Stimulated activated CD8-positive, alpha-beta memory T cell treated with anti-CD3 and anti-CD28 coated beads, Interleukin-7, amount 100 ng/mL, for 4 hours (primary cell): ENCODE measurements around the gene ZNF649.
A peak's percentile ranks its signal among the peaks of the same experiment; 100 is the strongest.

Source experiments
- DNase-seq, 2 donors: peaks; one replicate each; pipeline ENCODE4 v3.0.0-alpha.2; 2020; ENCODE audit warnings: low read depth in 2 of 2

ZNF649 gene

GRCh38 chr19:51887522-51888498 is 17.0 kb downstream of the ZNF649 start, which contains the start of gene ZNF577:
Gene ZNF577, minus strand, starts transcription at chr19:51887951. Its CDS starts 7,569 bp downstream, at chr19:51880382.
- DNase-seq = peak; percentile 48 to 50

DNA sequence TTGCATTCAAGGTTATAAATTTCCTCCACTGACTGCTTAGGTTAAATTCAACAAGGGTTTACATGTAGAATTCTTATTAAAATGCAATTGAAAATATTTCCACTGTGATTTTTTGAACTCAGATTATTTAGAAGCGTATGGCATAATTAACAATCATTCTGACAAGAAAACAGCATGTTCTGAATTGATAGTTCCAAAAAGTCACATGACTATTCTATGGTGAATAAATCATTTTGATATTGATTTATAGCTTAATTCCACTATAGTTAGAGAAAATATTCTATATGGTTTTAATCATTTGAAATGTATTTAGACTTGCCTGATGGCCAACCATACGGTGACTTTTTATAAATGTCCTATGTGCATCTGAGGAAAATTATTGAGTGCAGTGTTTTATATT is 20.1 kb downstream of the ZNF649 start:
- no peak for DNase-seq

DNA sequence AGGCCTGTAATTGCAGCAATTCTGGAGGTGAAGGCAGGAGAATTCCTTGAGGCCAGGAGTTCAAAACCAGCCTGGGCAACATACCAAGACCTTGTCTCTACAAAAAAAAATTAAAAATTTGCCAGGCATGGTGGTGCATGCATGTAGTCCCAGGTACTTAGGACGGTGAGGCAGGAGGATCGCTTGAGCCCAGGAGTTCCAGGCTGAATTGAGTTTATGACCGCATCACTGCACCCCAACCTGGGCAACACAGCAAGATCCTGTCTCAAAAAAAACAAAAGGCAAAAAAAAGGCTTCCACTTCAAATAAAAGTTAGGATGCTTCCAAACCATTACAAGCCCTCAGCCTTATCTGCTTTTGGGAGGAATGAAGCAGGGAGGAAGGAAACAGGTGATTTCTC is 22.3 kb downstream of the ZNF649 start:
- DNase-seq = no peak

- no peak for DNase-seq
These were observed 31.7 kb downstream of the ZNF649 start for GRCh38 chr19:51873097-51873496.

- no peak for DNase-seq
These were observed 42.8 kb downstream of the ZNF649 start for GRCh38 chr19:51861870-51862622.
